ENCODE measurements around the gene SYT17.

DNA sequence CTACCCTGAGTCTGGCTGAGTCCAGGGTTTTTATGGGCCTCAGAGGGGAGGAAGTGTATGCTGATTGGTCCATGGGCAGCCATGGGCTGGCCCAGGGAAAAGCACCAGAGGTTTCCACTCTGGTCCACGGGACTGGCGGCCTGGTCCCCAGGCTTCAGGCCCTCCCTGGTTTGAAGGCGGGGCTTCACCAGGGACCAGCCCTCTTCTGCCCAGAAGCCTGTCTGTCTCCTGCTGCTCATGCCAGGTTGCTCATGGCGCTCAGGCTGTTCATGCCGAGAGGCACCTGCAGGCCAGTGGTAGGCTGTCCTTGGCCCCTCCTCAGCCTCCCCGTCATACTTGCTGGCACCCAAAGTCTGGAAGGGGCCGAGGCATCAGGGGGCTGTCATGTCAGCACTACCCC lies 72.5 kb downstream of the SYT17 start:
- TF ChIP-seq TCF12 (IDR thresholded peaks at IDR 0.05; ENCODE audit: low read depth), result no peak
- TF ChIP-seq TAF1 (IDR thresholded peaks at IDR 0.05; ENCODE audit: low read depth), result no peak
- TF ChIP-seq EP300 (IDR thresholded peaks at IDR 0.05; ENCODE audit: borderline replicate concordance), result no peak
